H1 (cell line): ENCODE data around the gene MAPKAPK2. TPM values are rescaled to one million over a fixed set of nuclear protein-coding genes. Genes with fewer than 3 reads are reported as not detected.

Source experiments
- CTCF ChIA-PET: fragments of 300-600 bp; sonication (Branson Sonifier 250); formaldehyde crosslinking; loops from one replicate; lab custom pipeline; 2021; ENCODE audit not compliant: partially characterized antibody; lab: Charles Lee
- POLR2A ChIA-PET: fragments of 300-600 bp; sonication (Branson Sonifier 250); formaldehyde crosslinking; loops from one replicate; lab custom pipeline; 2021; ENCODE audit warnings: inconsistent platforms; ENCODE audit not compliant: partially characterized antibody; lab: Charles Lee
- DNase-seq, 2 experiments: peaks; one replicate each; pipeline versions ENCODE4 v3.0.0 to v3.0.0-alpha.2; 2010 to 2022; ENCODE audit warnings: low spot score in 2 of 2, low read depth in 1 of 2, mixed read lengths in 1 of 2
- FAIRE-seq: peaks from 2 replicates; lab custom pipeline; 2011; peaks lifted over from hg19 to GRCh38; lab: Jason Lieb, UNC
- H2AFZ ChIP-seq: 2 replicates; pipeline ENCODE4 v1.8.1; 2012; ENCODE audit warnings: low read length, inconsistent platforms
- H2AK5ac ChIP-seq: 2 replicates; pipeline ENCODE4 v1.6.1; 2013; ENCODE audit warnings: low read depth, low read length
- H2BK120ac ChIP-seq: replicated peaks from 2 replicates; pipeline ENCODE3; 2013; ENCODE audit warnings: low read depth, low read length, inconsistent platforms
- H2BK12ac ChIP-seq: 2 replicates; pipeline ENCODE4 v1.6.1; 2013; ENCODE audit warnings: low read depth, low read length
- H2BK15ac ChIP-seq: 2 replicates; pipeline ENCODE4 v1.6.1; 2013; ENCODE audit warnings: low read length
- H2BK20ac ChIP-seq: 2 replicates; pipeline ENCODE4 v1.6.1; 2013; ENCODE audit warnings: low read length
- H2BK5ac ChIP-seq: 2 replicates; pipeline ENCODE4 v1.6.1; 2013; ENCODE audit warnings: low read depth, low read length
- H3K14ac ChIP-seq: 2 replicates; pipeline ENCODE4 v1.6.1; 2013; ENCODE audit warnings: inconsistent platforms; ENCODE audit not compliant: insufficient read length
- H3K18ac ChIP-seq: 2 replicates; pipeline ENCODE4 v1.6.1; 2013; ENCODE audit warnings: low read length; ENCODE audit errors: extremely low read depth
- H3K23ac ChIP-seq: 2 replicates; pipeline ENCODE4 v1.6.1; 2013; ENCODE audit warnings: inconsistent platforms; ENCODE audit not compliant: insufficient read length
- H3K23me2 ChIP-seq: 2 replicates; pipeline ENCODE4 v1.6.1; 2013; ENCODE audit warnings: low read depth, low read length
- H3K27ac ChIP-seq: 2 replicates; pipeline ENCODE4 v1.6.1; 2011; ENCODE audit warnings: low read depth, low read length, inconsistent platforms
- H3K27me3 ChIP-seq, 4 experiments: replicated peaks in 1 of 4; 1 replicate in 1 of 4; 2 replicates in 3 of 4; pipeline versions ENCODE4 v1.6.1 to v1.8.1; 2011 to 2013; ENCODE audit warnings: low read length in 3 of 4, mild to moderate bottlenecking in 3 of 4, inconsistent platforms in 2 of 4, mixed read lengths in 2 of 4, moderate library complexity in 1 of 4; ENCODE audit not compliant: control insufficient read depth in 3 of 4, insufficient read depth in 3 of 4; ENCODE audit errors: extremely low read depth in 1 of 4
- H3K36me3 ChIP-seq, 4 experiments: 2 replicates each; pipeline versions ENCODE4 v1.6.1 to v1.8.1; 2011 to 2013; ENCODE audit warnings: mild to moderate bottlenecking in 4 of 4, low read length in 3 of 4, moderate library complexity in 2 of 4, control low read depth in 1 of 4, inconsistent platforms in 1 of 4; ENCODE audit not compliant: insufficient read depth in 4 of 4, control insufficient read depth in 2 of 4
- H3K4ac ChIP-seq: replicated peaks from 2 replicates; pipeline ENCODE3; 2013; ENCODE audit warnings: low read length, low read depth, mixed read lengths, inconsistent platforms; ENCODE audit not compliant: insufficient read length
- H3K4me1 ChIP-seq, 4 experiments: replicated peaks in 1 of 4; 1 replicate in 1 of 4; 2 replicates in 3 of 4; pipeline versions ENCODE4 v1.6.1 to v1.8.1; 2011 to 2013; ENCODE audit warnings: low read length in 3 of 4, inconsistent platforms in 2 of 4, mixed read lengths in 1 of 4; ENCODE audit not compliant: insufficient read depth in 4 of 4, control insufficient read depth in 3 of 4
- H3K4me2 ChIP-seq, 2 experiments: 2 replicates each; pipeline versions ENCODE4 v1.6.1 to v1.8.1; 2011 to 2013; ENCODE audit warnings: low read depth in 2 of 2, low read length in 2 of 2, control low read depth in 1 of 2, inconsistent platforms in 1 of 2, mild to moderate bottlenecking in 1 of 2; ENCODE audit not compliant: insufficient read depth in 1 of 2
- H3K4me3 ChIP-seq, 4 experiments: fragments of 200-600, 300-600 bp in 1 of 4; sonication (generic), shearing (Covaris generic), sonication (Bioruptor Twin) in 1 of 4; 2 replicates each; pipeline versions ENCODE4 v1.5.1 to v1.8.1; 2011 to 2016; ENCODE audit warnings: low read length in 4 of 4, low read depth in 3 of 4, control low read depth in 2 of 4, inconsistent platforms in 2 of 4, mild to moderate bottlenecking in 2 of 4, mixed read lengths in 1 of 4, moderate library complexity in 1 of 4; ENCODE audit not compliant: insufficient read depth in 2 of 4; ENCODE audit errors: extremely low read depth in 1 of 4
- H3K56ac ChIP-seq: replicated peaks from 2 replicates; pipeline ENCODE3; 2013; ENCODE audit warnings: low read depth, mild to moderate bottlenecking, mixed read lengths, low read length, inconsistent platforms; ENCODE audit not compliant: insufficient read length
- H3K79me1 ChIP-seq: 2 replicates; pipeline ENCODE4 v1.6.1; 2013; ENCODE audit warnings: low read depth, low read length, control low read depth
- H3K79me2 ChIP-seq, 2 experiments: 2 replicates each; pipeline versions ENCODE4 v1.6.1 to v1.8.1; 2012 to 2013; ENCODE audit warnings: low read length in 2 of 2, mild to moderate bottlenecking in 2 of 2, inconsistent platforms in 1 of 2; ENCODE audit not compliant: insufficient read depth in 2 of 2, control insufficient read depth in 1 of 2
- H3K9ac ChIP-seq, 4 experiments: replicated peaks in 1 of 4; 1 replicate in 1 of 4; 2 replicates in 3 of 4; pipeline versions ENCODE4 v1.6.1 to v1.8.1; 2011 to 2013; ENCODE audit warnings: low read depth in 3 of 4, low read length in 3 of 4, control low read depth in 2 of 4, mild to moderate bottlenecking in 2 of 4, moderate library complexity in 2 of 4, inconsistent platforms in 1 of 4; ENCODE audit errors: extremely low read depth in 1 of 4
- H3K9me3 ChIP-seq, 2 experiments: 2 replicates each; pipeline versions ENCODE4 v1.6.1 to v1.8.1; 2012 to 2013; ENCODE audit warnings: mild to moderate bottlenecking in 2 of 2, moderate library complexity in 2 of 2, control low read depth in 1 of 2, inconsistent platforms in 1 of 2, low read depth in 1 of 2, low read length in 1 of 2, mixed read lengths in 1 of 2; ENCODE audit not compliant: insufficient read depth in 2 of 2
- H4K20me1 ChIP-seq, 2 experiments: replicated peaks in 1 of 2; 2 replicates each; pipeline versions ENCODE3 to v1.8.1; 2011 to 2013; ENCODE audit warnings: inconsistent platforms in 2 of 2, low read length in 2 of 2, mild to moderate bottlenecking in 1 of 2; ENCODE audit not compliant: insufficient read depth in 2 of 2, control insufficient read depth in 1 of 2
- H4K5ac ChIP-seq: 2 replicates; pipeline ENCODE4 v1.6.1; 2013; ENCODE audit warnings: low read length, low read depth, mixed read lengths, inconsistent platforms; ENCODE audit not compliant: insufficient read length
- H4K8ac ChIP-seq: 2 replicates; pipeline ENCODE4 v1.8.0; 2013; ENCODE audit warnings: mild to moderate bottlenecking, moderate library complexity, low read length, inconsistent platforms; ENCODE audit not compliant: insufficient read depth; ENCODE audit errors: extremely low read depth
- H4K91ac ChIP-seq: replicated peaks from 2 replicates; pipeline ENCODE3; 2013; ENCODE audit warnings: low read length, mixed read lengths, inconsistent platforms; ENCODE audit not compliant: insufficient read length
- ATF3 ChIP-seq: IDR thresholded peaks from 2 replicates; pipeline ENCODE4 v1.6.1; 2011; ENCODE audit warnings: low read depth, mild to moderate bottlenecking, low read length; ENCODE audit not compliant: insufficient read depth
- CBX8 ChIP-seq: fragments of 300-800, 300-1000 bp; sonication (generic); IDR thresholded peaks from 2 replicates; pipeline ENCODE4 v1.7.1; 2016; ENCODE audit warnings: low read depth, low read length, borderline replicate concordance
- EP300 ChIP-seq, 2 experiments: IDR thresholded peaks; 1 replicate in 1 of 2; 2 replicates in 1 of 2; pipeline ENCODE4 v1.6.1; 2011 to 2012; ENCODE audit warnings: low read depth in 2 of 2, low read length in 2 of 2, mild to moderate bottlenecking in 2 of 2, borderline replicate concordance in 1 of 2, inconsistent platforms in 1 of 2, moderate library complexity in 1 of 2
- EZH2 ChIP-seq: fragments of 200-600 bp; sonication (generic); IDR thresholded peaks from 2 replicates; pipeline ENCODE4 v1.7.1; 2012; ENCODE audit warnings: low read depth, mild to moderate bottlenecking, moderate library complexity, low read length, inconsistent platforms; ENCODE audit not compliant: severe bottlenecking
- GTF2F1 ChIP-seq: IDR thresholded peaks from 2 replicates; pipeline ENCODE4 v1.6.1; 2012; ENCODE audit warnings: low read depth, low read length, improper control_type of control experiment, borderline replicate concordance
- HDAC2 ChIP-seq, 2 experiments: fragments of 300-600 bp in 1 of 2; sonication (generic) in 1 of 2; IDR thresholded peaks; 2 replicates each; pipeline ENCODE4 v1.6.1; 2011 to 2012; ENCODE audit warnings: low read depth in 2 of 2, low read length in 2 of 2, mild to moderate bottlenecking in 2 of 2, moderate library complexity in 2 of 2, borderline replicate concordance in 1 of 2, inconsistent platforms in 1 of 2
- POLR2A ChIP-seq, 2 experiments: IDR thresholded peaks; 1 replicate in 1 of 2; 2 replicates in 1 of 2; pipeline ENCODE4 v1.6.1; 2011; ENCODE audit warnings: low read depth in 2 of 2, low read length in 2 of 2, mild to moderate bottlenecking in 2 of 2; ENCODE audit errors: control extremely low read depth in 1 of 2
- POLR2AphosphoS5 ChIP-seq: IDR thresholded peaks from 2 replicates; pipeline ENCODE4 v1.6.1; 2011; ENCODE audit warnings: low read depth, low read length
- SIN3A ChIP-seq, 2 experiments: IDR thresholded peaks in 1 of 2; conservative IDR thresholded peaks in 1 of 2; 2 replicates each; pipeline ENCODE4 v1.6.1; 2011 to 2012; ENCODE audit warnings: low read length in 2 of 2, improper control_type of control experiment in 1 of 2, low read depth in 1 of 2, mild to moderate bottlenecking in 1 of 2
- SIRT6 ChIP-seq: IDR thresholded peaks from one replicate; pipeline ENCODE4 v1.7.1; 2012; ENCODE audit warnings: low read length, inconsistent platforms
- SP2 ChIP-seq: IDR thresholded peaks from 2 replicates; pipeline ENCODE4 v1.6.1; 2012; ENCODE audit warnings: mild to moderate bottlenecking, low read length, inconsistent platforms
- ZNF274 ChIP-seq: IDR thresholded peaks from 2 replicates; pipeline ENCODE4 v1.7.0; 2012; ENCODE audit warnings: low read length, borderline replicate concordance; ENCODE audit errors: extremely low read depth
- WGBS, 2 experiments: shearing (Covaris generic) in 1 of 2; methylation state at CpG; one replicate each; pipeline versions ENCODE4 v1.1.6 to v1.1.7; 2013 to 2015; ENCODE audit warnings: low lambda C conversion rate in 2 of 2, mixed read lengths in 2 of 2, inconsistent platforms in 1 of 2, low coverage in 1 of 2, missing lambda C conversion rate in 1 of 2; ENCODE audit not compliant: insufficient replicate concordance in 2 of 2, insufficient coverage in 1 of 2, insufficient read length in 1 of 2; ENCODE audit errors: extremely low coverage in 1 of 2, missing lambda C conversion rate in 1 of 2; 5-methylcytosine and 5-hydroxymethylcytosine counted together
- polyA plus RNA-seq, 7 experiments: library from polyadenylated mRNA; depleted of rRNA in 3 of 7; stranded (reverse) in 5 of 7; unstranded in 2 of 7; fragments of >200 nt in 5 of 7; fragments of 200-250 nt in 2 of 7; gene quantifications; 1 replicate in 5 of 7; 2 replicates in 1 of 7; 4 replicates in 1 of 7; pipeline versions ENCODE4 v1.2.1 to v1.2.3, GENCODE V29; 2011 to 2013; ENCODE audit warnings: missing spikeins in 2 of 7, mixed read lengths in 2 of 7
- total RNA-seq: library from RNA; stranded (reverse); fragmentation: NEBNext Ultra II Directional; extraction: Animal tissue kit (Norgen Biotek cat#: 25700); gene quantifications from 2 replicates; pipeline ENCODE4 v1.2.1, GENCODE V29; 2021

MAPKAPK2 gene
- total and polyA plus RNA-seq, 2 of the 8 experiments (the other 6 are each of a cell fraction or from before 2014, with no cell fraction given): 27.5 to 44.9 TPM

- no peak for DNase-seq
- Histone ChIP-seq H2BK5ac (no peak overlapping the region), H2AK5ac (no peak overlapping the region), H3K23me2 (no peaks in the 10 kb centered on the region; the same call in 1 of the 2 replicates), H3K4ac (no peak overlapping the region), H2BK15ac (no peak overlapping the region), H3K79me1 (no peaks in the 10 kb centered on the region), H3K4me3 (no peak overlapping the region), H2BK20ac (no peak overlapping the region), H3K27me3 (peaks cover 2 to 7% (median 4%) of the 10 kb centered on the region in 4 experiments; a peak in 5 of 7 replicates), H4K91ac (no peak overlapping the region), H2BK12ac (no peak overlapping the region), H3K23ac (no peak overlapping the region), H3K27ac (no peak overlapping the region), H3K9me3 (no peaks in the 10 kb centered on the region), H4K5ac (no peak overlapping the region), H3K4me1 (no peaks in the 10 kb centered on the region), H3K14ac (no peak overlapping the region), H3K36me3 (no peaks in the 10 kb centered on the region), H3K79me2 (no peaks in the 10 kb centered on the region), H3K4me2 (no peak overlapping the region), H2BK120ac (no peak overlapping the region), H3K18ac (no peak overlapping the region), H4K8ac (no peak overlapping the region), H2AFZ (no peak overlapping the region), H3K9ac (no peak overlapping the region), H3K56ac (no peak overlapping the region), H4K20me1 (no peaks in the 10 kb centered on the region)
- WGBS, 2 experiments: 85% methylated on average over 3 of the region's 3 CpGs; no CpG with 5 or more reads in 1 of the 2 experiments
- ChIA-PET CTCF (interaction anchor here (0.6 to 3.7 kb wide), 9 partner anchors 10 to 164 kb away, joined by 3 to 17 read pairs (median 5); no protein-coding TSS in a partner anchor), POLR2A (no interaction called here)
- FAIRE-seq: no peak
- no peak for TF ChIP-seq CBX8
- no peak for TF ChIP-seq SIN3A (conservative IDR thresholded peaks at IDR 0.05 in 1 of 2, IDR thresholded peaks at IDR 0.05 in 1 of 2; ENCODE audit: low read depth in 1 of 2, low read length in 2 of 2)
- TF ChIP-seq HDAC2 (IDR thresholded peaks at IDR 0.05; ENCODE audit: borderline replicate concordance in 1 of 2, low read depth in 2 of 2, low read length in 2 of 2): no peak
- TF ChIP-seq POLR2A (IDR thresholded peaks at IDR 0.05; ENCODE audit: control extremely low read depth in 1 of 2, low read depth in 2 of 2, low read length in 2 of 2): no peak
- TF ChIP-seq ATF3: no peak
- TF ChIP-seq POLR2AphosphoS5: no peak
- no peak for TF ChIP-seq SP2
- no peak for TF ChIP-seq EZH2
- TF ChIP-seq ZNF274: no peak
- TF ChIP-seq EP300 (IDR thresholded peaks at IDR 0.05; ENCODE audit: borderline replicate concordance in 1 of 2, low read depth in 2 of 2, low read length in 2 of 2): no peak
- no peak for TF ChIP-seq SIRT6
- no peak for TF ChIP-seq GTF2F1
These were observed 63.8 kb downstream of the MAPKAPK2 start for GRCh38 chr1:206748348-206749030.
